NCI-H748 (cell line): ENCODE measurements around the gene WDR47.
A peak's percentile ranks its signal among the peaks of the same experiment; 100 is the strongest.
"Not testable (repeated sequence)": the region's sequence is repeated elsewhere in the genome, so short reads cannot be mapped to it uniquely, and the experiment has no call there.

ENCODE experiments used
- DNase-seq: peaks from one replicate; lab custom pipeline; 2025; ENCODE audit not compliant: unreplicated experiment; lab: John Stamatoyannopoulos, UW

The WDR47 gene

DNA sequence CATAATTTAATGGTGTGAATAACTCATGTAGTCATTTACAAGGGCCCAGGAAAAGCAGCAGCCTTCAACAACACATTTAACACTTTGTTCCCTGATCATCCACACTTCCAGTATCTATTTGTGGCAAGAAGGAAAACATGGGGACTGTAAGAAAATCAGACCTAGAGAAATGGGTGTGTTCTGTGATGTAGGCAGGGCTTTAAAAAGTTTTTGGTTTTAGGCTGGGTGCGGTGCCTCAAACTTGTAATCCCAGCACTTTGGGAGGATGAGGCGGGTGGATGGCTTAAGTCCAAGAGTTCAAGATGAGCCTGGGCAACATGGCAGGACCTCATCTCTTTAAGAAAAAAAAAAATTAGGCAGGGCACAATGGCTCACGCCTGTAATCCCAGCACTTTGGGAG lies 14.2 kb upstream of the WDR47 start:
- DNase-seq = no peak

DNA sequence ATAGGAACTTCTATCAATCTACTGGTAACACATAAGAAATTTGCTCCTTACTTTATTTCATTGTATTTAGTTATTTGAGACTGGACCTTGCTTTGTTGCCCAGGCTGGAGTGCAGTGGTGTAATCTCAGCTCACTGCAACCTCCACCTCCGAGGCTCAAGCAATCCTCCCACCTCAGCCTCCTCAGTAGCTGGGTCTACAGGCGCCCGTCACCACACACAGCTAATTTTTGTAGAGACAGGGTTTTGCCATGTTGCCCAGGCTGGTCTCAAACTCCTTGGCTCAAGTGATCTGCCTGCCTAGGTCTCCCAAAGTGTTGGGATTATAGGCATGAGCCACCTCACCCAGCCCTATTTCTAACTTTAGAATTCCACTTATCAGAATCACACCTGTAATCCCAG lies 10.2 kb upstream of the WDR47 start:
- DNase-seq = not testable (repeated sequence)

DNA sequence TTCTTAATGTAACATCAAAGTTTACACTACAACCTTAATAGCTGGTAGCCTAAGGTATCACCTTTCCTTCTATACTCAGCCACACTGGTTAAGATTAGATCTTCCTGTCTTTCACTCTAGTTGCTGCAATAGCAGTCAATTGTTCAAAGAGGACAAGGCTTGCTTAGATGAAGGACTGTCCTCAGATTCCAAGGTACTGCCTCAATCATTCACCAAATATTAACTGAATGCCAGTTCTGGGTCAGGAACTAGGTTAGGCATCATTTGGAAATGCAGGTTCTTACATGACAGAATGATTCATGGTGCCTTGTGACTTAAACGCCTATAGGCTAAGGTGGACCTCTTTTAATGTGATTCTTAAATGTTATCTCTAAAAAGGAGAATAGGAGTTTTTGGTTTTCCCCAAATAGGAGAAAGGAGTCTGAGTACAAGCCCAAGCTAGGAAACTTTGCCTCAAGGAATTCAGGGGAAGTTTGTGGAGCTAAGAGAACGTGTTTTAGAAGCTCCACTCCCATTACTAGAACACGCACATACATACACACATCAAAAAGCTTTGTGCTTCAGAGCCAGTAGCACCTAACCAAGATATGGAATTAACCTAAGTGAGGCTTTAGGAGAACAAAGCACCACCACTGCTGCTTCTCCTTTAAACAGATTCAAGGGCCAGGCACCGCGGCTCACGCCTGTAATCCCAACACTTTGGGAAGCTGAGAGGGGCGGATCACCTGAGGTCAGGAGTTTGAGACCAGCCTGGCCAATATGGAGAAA lies 8.5 kb upstream of the WDR47 start:
- DNase-seq = no peak

DNA sequence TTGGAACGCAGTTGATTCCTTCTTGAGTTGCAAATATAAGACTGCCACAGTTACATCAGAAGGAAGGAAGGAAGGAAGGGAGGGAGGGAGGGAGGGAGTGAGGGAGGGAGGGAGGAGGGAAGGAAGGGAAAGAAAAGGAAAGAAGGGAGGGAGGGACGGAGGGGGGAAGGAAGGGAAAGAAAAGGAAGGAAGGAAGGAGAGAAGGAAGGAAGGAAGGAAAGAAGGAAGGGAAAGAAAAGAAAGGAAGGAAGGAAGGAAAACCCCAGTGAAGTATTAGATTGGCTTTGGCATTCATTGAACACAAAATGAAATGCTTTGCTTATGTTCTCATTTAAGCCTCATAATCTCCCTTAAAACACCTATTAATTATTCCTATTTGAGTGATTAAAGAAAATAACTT lies 6.4 kb upstream of the WDR47 start:
- DNase-seq = no peak

DNA sequence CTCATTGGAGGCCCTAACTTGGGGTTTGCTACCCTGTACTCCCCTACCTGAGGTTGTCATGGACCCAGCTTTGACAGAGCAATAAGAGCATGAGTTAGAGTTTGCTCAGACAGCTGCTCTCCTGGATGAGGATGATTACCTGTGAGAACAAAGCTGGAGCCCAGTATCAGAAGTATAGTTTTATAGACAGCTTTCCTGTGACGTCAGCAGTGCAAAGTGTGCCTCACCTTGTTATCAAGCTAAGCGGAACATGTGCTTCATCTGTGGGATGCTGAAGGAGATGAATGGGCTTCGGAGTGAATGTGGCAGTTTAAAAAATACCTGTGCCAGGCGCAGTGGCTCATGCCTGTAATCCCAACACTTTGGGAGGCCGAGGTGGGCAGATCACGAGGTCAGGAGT lies 5.4 kb upstream of the WDR47 start:
- no peak for DNase-seq

DNA sequence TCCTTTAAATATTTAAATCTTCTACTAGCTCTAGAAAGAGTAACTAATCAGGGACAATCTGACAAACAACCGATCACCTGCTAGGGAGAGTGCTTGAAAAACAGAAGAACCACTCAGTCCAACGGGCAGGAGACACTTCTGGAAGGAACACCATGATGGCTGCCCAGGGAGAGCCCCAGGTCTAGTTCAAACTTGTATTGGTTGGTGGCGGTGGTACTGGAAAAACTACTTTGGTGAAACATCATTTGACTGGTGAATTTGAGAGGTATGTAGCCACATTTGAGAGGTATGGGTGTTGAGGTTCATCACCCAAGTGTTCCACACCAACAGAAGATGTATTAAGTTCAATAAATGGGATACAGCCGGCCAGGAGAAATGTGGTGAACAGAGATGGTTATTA lies 4.8 kb upstream of the WDR47 start:
- DNase-seq = no peak

DNA sequence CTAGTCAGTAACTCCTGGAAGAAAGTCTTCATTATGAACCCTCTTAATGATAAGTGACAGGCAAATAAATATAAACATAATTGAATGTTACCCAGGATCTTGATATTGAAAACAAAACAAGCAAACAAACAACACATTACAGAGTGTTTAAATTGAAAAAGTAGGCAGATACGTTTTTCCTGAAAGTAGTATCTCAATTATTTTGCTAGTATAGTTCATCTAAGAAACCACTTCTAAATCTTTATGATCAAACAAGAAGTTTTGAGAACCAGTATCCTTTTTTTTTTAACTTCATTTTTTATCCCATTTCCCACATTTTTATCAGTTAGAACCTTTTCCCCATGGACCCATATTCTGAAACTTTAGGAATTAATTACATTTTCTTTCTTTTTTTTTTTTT lies 3.7 kb upstream of the WDR47 start:
- DNase-seq = no peak

DNA sequence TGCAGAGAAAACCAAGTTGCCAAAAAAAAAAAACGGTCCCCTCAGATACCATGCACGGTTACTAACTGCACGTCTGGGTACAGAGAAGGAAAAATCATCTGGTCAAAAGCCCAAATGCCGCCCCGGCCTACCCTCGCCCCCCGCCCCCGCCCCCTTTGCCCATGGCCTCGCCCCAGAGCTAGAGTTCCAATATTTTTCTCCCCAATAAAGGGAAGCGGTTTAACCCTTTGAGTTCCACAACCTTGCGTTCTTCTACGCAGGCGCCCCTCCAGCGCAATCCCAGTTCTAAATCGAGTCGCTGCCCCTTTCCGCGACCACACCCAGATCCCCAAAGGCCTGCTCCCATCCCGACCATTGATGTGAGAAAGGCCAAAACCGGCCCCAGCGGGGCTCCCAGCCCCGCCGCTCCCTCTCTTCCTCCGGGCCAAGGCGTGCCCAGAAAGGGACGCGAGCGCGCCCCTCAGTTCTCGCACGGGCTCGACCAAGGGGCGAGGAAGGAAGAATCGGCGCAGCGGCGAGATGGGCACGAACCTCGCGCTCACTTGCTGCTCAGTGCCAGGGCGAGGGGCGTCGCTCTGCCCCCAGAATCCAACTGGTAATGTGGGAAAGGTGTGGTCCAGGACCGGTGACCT lies 797 bp downstream of the WDR47 start:
- peak; percentile 71 for DNase-seq

DNA sequence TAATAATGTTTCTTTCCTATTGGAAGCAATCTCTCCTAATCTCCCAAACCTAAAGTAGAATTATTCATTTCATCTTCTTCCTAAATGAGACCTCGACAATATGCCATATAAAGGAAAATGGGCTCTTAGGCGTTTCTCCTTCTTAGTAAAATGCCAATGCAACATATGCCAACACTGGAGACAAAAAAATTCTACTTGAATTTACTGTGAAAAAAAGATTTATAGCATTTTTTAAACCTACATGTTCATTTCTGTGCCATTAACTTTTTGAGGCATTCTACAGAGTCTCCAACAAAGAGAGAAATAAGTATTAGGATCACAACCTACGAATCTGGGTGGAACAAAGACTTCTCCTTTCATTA lies 1.3 kb downstream of the WDR47 start:
- no peak for DNase-seq

DNA sequence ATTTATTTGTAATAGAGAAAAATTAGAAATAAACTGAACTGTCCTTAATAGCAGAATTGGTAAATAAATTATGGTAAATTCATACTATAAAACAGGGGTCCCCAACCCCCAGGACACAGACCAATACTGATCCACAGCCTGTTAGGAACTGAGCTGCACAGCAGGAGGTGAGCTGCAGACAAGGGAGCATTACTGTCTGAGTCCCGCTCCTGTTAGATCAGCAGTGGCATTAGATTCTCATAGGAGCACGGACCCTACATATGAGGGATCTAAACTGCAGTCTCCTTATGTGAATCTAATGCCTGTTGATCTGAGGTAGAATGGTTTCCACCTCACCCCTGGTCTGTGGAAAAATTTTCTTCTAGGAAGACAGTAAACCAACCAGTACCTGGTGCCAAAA lies 7.5 kb downstream of the WDR47 start:
- DNase-seq = no peak

DNA sequence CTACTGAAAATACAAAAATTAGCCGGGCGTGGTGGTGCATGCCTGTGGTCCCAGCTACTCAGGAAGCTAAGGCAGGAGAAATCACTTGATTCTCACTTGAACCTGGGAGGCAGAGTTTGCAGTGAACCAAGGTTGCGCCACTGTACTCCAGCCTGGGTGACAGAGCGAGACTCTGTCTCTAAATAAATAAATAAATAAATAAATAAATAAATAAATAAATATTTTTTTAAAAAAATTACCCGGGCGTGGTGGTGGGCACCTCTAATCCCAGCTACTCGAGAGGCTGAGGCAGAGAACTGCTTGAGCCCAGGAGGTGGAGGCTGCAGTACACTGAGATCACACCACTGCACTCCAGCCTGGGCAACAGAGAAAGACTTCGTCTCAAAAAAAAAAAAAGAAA lies 12.4 kb downstream of the WDR47 start:
- DNase-seq = not testable (repeated sequence)

DNA sequence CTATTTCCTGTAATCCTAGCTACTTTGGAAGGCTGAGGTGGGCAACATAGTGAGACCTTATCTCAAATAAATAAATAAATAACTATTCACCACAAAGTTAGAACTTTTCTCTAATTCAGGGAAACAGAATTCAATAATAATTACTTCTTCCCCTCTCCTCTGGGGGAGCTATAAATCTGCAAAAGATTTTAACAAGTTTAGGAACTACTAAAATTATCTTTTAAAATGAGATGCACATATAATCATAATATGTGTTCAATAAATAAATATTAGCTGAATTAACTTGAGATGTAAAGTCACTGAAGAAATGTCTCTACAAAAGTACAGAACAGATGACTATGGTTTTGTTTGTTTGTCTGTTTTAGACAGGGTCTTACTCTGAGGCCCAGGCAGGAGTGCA lies 14.1 kb downstream of the WDR47 start:
- no peak for DNase-seq

DNA sequence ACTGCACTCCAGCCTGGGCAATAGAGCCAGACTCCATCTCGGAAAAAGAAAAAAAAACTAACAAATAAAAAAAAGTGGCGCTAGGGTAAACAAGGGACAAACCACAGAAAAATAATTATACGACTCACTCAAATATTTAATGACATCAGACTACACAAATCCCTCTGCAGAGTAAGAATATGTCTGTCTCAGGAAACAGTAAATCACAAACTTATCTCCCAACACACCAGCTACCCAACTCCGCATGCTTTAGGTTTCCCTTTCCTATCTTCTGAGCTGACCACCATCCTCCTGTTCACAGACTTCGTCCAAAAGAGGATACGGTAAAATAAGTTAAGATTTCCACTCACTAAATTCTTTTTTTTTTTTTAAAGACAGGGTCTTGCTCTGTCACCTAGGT lies 16.2 kb downstream of the WDR47 start:
- DNase-seq = no peak

DNA sequence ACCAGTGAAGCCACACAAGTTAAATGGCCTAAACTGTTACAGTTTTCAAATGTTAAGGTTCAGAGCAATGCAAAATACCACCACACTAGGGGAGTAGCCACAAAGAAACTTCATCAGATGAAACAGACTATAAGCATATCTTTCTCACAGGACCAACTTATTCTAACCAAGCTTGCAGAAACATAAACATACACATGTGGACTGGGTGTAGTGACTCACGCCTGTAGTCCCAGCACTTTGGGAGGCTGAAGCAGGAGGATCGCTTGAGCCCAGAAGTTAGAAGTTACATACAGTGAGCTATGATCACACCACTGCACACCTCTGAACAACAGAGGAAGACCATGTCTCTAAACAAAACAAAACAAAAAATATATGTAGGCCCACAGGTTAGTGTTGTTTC lies 17.3 kb downstream of the WDR47 start:
- no peak for DNase-seq

DNA sequence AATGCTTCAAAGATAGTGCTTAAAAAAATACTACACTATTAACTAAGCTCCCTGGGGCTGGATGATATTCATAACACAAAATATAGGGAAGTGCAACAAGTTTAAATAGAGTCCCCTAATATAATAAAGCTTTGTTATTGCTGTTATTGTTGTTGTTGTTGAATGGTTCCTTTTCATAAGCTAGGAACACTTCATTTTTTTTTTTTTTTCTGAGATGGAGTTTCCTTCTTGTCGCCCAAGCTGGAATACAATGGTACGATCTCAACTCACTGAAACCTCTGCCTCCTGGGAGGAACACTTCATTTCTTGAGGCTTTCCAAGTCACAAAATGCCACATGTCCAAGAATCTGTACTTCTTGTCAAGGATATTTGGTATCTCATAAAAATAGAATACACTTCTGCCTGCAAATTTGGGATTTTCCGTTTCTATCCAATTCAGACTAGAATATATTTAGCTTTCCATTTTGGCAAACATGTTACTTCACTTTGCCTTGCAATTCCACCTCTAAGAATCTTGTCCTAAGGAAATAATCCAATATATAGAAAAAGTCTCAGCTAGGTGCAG lies 21.1 kb downstream of the WDR47 start:
- no peak for DNase-seq

DNA sequence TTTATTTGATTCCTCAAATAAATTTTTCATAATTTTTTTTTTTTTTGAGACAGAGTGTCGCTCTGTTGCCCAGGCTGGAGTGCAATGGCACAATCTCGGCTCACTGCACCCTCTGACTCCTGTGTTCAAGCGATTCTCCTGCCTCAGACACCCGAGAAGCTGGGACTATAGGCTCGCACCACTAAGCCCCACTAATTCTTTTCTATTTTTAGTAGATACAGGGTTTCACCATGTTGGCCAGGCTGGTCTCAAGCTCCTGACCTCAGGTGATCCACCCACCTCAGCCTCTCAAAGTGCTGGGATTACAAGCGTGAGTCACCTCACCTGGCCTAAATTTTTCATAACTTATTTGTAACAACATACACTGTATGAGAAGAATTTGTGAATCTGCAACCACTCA lies 24.2 kb downstream of the WDR47 start:
- not testable (repeated sequence) for DNase-seq

DNA sequence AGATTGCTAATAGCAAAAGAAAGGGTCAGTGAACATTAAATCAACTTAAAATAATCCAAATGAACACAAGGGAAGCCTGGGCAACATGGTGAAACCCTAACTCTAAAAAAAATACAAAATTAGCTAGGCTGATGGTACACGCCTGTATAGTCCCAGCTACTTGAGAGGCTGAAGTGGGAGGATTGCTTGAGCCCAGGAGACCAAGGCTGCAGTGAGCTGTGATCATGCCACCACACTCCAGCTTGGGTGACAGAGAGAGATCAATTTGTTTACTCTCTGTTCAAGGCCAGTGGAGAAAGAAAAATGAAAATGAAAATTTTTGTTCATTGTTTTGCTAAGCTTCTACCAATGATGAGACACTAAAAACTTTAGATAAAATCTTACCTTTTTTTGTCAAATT lies 24.8 kb downstream of the WDR47 start:
- no peak for DNase-seq

DNA sequence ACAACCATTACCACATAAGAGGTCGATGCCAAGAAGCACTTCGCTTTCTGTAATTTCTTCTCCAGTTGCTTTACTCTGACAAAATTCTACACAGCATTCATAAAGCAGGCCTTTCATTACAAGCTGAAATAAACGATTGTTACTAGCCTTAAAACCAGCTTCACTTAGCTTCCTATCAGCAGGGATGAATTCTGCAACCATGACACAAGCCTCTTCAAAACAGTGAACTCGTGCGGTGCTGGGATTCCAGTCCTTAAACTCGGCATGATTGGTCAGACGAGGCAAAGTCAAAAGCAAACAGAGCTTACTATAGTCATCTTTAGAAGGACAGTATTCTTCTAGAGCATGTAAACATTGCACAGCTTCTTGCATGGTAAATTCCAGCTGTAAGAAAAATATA lies 30.6 kb downstream of the WDR47 start:
- no peak for DNase-seq

DNA sequence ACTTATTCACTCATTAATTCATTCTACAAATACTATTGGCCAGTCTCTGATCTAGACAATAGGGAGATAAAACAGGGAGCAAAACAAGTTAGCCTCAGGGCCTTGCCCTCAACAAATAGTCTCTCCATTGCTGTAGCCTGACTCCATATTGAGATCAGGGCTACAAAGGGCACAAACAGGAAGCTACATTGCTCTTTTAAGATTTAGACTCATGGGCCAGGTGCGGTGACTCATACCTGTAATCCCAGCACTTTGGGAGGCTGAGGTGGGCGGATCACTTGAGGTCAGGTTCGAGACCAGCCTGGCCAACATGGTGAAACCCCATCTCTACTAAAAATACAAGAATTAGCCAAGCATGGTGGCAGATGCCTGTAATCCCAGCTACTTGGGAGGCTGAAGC lies 45.3 kb downstream of the WDR47 start:
- not testable (repeated sequence) for DNase-seq

DNA sequence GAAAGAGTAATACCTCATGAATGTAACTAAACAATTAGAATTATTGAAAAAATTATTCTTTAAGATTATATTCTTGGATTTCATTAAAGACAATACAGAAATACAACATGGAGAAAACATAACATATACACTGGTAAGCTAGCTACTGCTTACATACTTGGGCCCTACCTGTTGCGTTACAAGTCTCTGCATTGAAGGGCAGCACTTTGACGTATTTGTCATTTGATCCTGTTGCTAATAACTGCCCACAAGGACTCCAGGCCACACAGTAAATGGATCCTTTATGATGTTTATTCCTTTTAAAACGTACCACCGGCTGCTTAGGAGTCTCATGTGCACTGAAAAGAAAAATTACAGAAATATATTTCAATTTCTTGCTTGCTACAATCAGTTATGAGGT lies 58.8 kb downstream of the WDR47 start:
- no peak for DNase-seq

DNA sequence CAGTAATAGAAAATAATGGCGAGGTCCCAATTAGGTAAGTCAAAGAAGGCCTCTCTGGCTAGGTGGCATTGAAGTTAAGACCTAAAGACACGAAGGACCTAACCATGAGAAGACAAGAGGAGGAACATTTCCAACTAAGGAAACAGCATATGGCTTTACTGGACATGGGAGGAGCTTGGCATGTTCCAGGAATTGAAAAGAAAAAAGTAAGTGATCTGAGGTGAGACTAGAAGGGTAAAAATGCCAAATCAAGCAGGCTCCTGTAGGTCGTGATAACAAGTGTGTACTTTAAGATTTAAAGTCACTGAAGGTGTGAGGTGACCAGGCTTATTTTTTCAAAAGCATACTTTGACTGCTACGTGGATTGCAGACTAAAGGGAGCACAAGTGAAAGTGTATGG lies 65.2 kb downstream of the WDR47 start:
- no peak for DNase-seq

DNA sequence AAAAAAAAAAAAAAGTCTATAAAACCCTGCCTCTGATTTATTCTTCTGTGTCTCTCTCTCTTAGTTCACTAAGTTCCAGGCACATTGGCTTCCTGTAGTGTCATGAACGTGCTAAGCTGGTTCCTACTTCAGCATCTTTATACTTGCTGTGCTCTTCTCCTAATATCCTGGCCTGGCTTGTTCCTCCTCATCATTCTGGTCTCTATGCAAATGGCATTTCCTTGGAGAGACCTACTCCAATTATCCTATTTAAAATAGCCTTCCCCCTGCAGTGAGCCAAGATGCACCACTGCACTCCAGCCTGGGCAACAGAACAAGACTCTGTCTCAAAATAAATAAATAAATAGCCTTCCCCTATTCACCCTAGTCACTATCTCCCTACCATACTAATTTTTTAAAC lies 69.0 kb downstream of the WDR47 start:
- DNase-seq = no peak

DNA sequence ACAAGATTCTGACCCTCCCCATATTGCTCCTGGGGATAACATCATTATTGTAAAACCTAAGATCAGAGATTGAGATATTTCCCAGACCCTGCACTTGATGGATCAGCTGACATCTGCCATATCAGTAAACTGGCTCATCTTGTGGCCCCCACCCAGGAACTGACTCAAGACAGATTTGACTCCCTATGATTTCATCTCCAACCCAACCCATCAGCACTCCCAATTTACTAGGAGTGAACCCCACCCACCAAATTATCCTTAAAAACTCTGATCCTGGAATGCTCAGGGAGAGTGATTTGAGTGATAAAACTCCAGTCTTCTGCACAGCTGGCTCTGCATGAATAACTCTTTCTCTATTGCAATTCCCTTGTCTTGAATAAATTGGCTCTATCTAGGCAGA lies 72.6 kb downstream of the WDR47 start:
- DNase-seq = no peak
